Stomach (tissue), 9 donors: Measurements from ENCODE around the gene FLCN. TPM values are rescaled to one million over a fixed set of nuclear protein-coding genes. Genes with fewer than 3 reads are reported as not detected.

Source experiments
- DNase-seq, 2 donors: peaks; one replicate each; pipeline versions ENCODE4 v3.0.0 to v3.0.0-alpha.2; 2013 to 2019
- H3K27ac ChIP-seq, 5 donors: fragments of 200-600 bp in 4 of 5; sonication (generic) in 4 of 5; one replicate each; pipeline ENCODE4 v1.5.1; 2013 to 2019; ENCODE audit warnings: mild to moderate bottlenecking in 1 of 5, moderate library complexity in 1 of 5
- H3K27me3 ChIP-seq, 3 donors: fragments of 200-600 bp; sonication (generic); one replicate each; pipeline ENCODE4 v1.5.1; 2017 to 2019; ENCODE audit warnings: mixed run types in 1 of 3
- H3K36me3 ChIP-seq, 4 donors: fragments of 200-600 bp; sonication (generic); 1 replicate in 3 of 4; 2 replicates in 1 of 4; pipeline ENCODE4 v1.5.1; 2016 to 2019
- H3K4me1 ChIP-seq, 4 donors: fragments of 200-600 bp; sonication (generic); one replicate each; pipeline ENCODE4 v1.5.1; 2016 to 2019
- H3K4me3 ChIP-seq, 4 donors: fragments of 200-600 bp; sonication (generic) in 3 of 4; one replicate each; pipeline ENCODE4 v1.5.1; 2016 to 2019; ENCODE audit warnings: mild to moderate bottlenecking in 1 of 4
- H3K9me3 ChIP-seq, 4 donors: fragments of 200-600 bp; sonication (generic); one replicate each; pipeline ENCODE4 v1.5.1; 2016 to 2019
- EP300 ChIP-seq: sonication (generic); formaldehyde crosslinking; IDR thresholded peaks from one replicate; pipeline ENCODE4 v1.6.1; 2017; ENCODE audit warnings: antibody characterized with exemption
- POLR2A ChIP-seq, 4 donors: fragments of 450-650 bp; IDR thresholded peaks; one replicate each; pipeline ENCODE4 v1.6.1; 2016; ENCODE audit warnings: antibody characterized with exemption in 4 of 4, control low read depth in 2 of 4, mild to moderate bottlenecking in 1 of 4, moderate library complexity in 1 of 4
- POLR2AphosphoS5 ChIP-seq, 3 donors: sonication (generic); formaldehyde crosslinking; IDR thresholded peaks; one replicate each; pipeline ENCODE4 v1.6.1; 2016; ENCODE audit warnings: antibody characterized with exemption in 3 of 3
- WGBS, 5 donors: extraction: QIAGEN DNeasy Blood & Tissue Kit in 3 of 5; methylation state at CpG; one replicate each; pipeline versions ENCODE4 v1.1.5 to v1.1.7; 2013 to 2018; 5-methylcytosine and 5-hydroxymethylcytosine counted together
- intact Hi-C: fragments of 100-400 bp; cut with DNase I; formaldehyde crosslinking; loops from one replicate; pipeline ENCODE4 v1.15.1; 2023; ENCODE audit warnings: low total_unique reads
- polyA plus RNA-seq, 3 donors: library from polyadenylated mRNA; stranded (reverse); fragments of 200-250 nt; gene quantifications; one replicate each; pipeline ENCODE4 v1.2.3, GENCODE V29; 2013
- total RNA-seq, 5 donors: library from RNA; depleted of rRNA; stranded (reverse); fragments of >200 nt; gene quantifications; one replicate each; pipeline versions ENCODE4 v1.1.0 to v1.2.3, GENCODE V29; 2014 to 2016
- TF ChIP-seq, protein P1 (sequence below), 7 experiments: fragments of 450-650 bp in 4 of 7; fragments of 200-600 bp in 3 of 7; sonication (generic) in 3 of 7; IDR thresholded peaks; one replicate each; pipeline ENCODE4 v1.5.1; 2016 to 2019; ENCODE audit warnings: antibody characterized with exemption in 7 of 7, control low read depth in 2 of 7, mild to moderate bottlenecking in 1 of 7
- donor health status: healthy with polysubstance abuse.
- donor health status: Bipolar disorder and iron deficiency.
- donor health status: healthy.

FLCN gene
- total and polyA plus RNA-seq, 8 donors: 6.9 to 378 (median 41.9) TPM

DNA sequence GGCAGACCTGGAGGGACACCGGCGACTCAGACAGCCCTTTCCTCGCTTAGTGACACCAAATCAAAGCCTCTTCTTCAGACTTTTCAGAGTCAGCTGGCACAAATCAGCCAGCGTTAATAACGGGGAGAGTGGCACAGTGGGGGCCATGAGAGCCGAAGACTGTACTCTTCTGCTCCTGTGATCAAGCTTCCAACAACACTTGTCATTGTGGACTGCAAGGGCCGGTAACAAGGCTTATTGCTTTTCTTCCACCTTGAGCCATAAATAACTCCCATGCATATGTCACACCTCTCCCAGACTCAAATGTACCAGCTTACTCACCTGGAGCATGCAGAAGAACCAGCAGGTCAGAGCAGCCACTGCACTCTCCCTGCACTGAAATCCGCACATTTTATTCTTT lies 12.8 kb downstream of the FLCN start:
- TF ChIP-seq, protein P1, sequence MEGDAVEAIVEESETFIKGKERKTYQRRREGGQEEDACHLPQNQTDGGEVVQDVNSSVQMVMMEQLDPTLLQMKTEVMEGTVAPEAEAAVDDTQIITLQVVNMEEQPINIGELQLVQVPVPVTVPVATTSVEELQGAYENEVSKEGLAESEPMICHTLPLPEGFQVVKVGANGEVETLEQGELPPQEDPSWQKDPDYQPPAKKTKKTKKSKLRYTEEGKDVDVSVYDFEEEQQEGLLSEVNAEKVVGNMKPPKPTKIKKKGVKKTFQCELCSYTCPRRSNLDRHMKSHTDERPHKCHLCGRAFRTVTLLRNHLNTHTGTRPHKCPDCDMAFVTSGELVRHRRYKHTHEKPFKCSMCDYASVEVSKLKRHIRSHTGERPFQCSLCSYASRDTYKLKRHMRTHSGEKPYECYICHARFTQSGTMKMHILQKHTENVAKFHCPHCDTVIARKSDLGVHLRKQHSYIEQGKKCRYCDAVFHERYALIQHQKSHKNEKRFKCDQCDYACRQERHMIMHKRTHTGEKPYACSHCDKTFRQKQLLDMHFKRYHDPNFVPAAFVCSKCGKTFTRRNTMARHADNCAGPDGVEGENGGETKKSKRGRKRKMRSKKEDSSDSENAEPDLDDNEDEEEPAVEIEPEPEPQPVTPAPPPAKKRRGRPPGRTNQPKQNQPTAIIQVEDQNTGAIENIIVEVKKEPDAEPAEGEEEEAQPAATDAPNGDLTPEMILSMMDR (IDR thresholded peaks at IDR 0.05): no peak
- TF ChIP-seq EP300 (no peak), POLR2A (IDR thresholded peaks at IDR 0.05) (no peak), POLR2AphosphoS5 (IDR thresholded peaks at IDR 0.05) (no peak)
- WGBS, 5 donors: 81 to 93% (median 90%) methylated on average over 8 of the region's 8 CpGs
- intact Hi-C loops: no loop called here

DNA sequence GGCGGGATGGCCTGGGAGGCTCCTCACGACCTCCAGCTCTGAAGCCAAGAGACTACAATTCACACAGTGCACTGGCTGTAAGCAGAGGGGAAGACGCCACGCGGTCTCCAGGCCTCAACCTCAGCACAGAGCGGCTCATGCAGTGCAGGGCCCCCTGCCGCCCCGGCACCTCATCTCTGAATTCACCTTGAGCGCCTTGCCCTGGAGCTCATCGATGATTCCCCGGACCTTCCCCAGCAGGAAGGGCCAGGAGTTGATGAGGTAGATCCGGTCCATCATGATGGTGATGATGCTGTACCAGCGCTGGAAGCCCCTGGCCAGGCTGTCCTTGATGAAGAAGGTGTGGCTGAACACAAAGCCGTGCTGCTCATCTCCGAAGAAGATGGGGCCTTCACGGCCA lies 13.2 kb downstream of the FLCN start:
- WGBS, 5 donors: 94 to 97% (median 96%) methylated on average over 15 to 16 of the region's 16 CpGs
- no peak for DNase-seq
- TF ChIP-seq POLR2A (IDR thresholded peaks at IDR 0.05) (no peak), POLR2AphosphoS5 (IDR thresholded peaks at IDR 0.05) (no peak), EP300 (no peak)
- TF ChIP-seq, protein P1 (IDR thresholded peaks at IDR 0.05): no peak

More for the DNA sequence above, 12.8 kb downstream of the FLCN start:
- Histone ChIP-seq H3K9me3 (no peaks in the 10 kb centered on the region), H3K4me1 (peaks cover 3 to 14% (median 8%) of the 10 kb centered on the region in 4 donors), H3K27me3 (no peaks in the 10 kb centered on the region), H3K4me3 (no peak overlapping the region), H3K27ac (no peak overlapping the region), H3K36me3 (peaks cover 91 to 100% (median 100%) of the 10 kb centered on the region in 4 donors)
- DNase-seq: no peak

DNA sequence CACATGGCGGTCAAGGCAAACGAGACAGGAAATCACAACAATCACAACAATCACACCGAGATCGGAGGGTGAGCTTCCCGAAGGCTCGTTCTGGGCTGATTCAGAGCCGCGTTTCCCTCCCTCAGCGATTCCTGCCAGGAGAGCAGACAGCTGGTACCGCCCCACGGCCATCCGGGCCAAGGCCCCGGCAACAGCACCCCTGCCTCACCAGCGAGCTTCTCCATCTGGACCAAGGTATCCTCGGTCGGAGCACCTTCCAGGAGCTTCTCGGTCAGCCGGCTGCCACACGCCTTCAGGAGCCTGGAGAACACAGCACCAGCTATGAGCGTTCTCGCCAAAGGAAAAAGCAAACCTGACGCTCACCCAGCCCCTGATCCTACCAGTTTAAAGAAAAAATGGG lies 15.6 kb downstream of the FLCN start:
- 81 to 97% (median 95%) methylated on average over 12 to 22 of the region's 22 CpGs for whole genome bisulfite sequencing, 5 donors
- TF ChIP-seq POLR2AphosphoS5 (IDR thresholded peaks at IDR 0.05): no peak
- TF ChIP-seq EP300: no peak
- TF ChIP-seq, protein P1 (IDR thresholded peaks at IDR 0.05): no peak
- TF ChIP-seq POLR2A (IDR thresholded peaks at IDR 0.05): no peak
- Histone ChIP-seq H3K9me3 (no peaks in the 10 kb centered on the region), H3K4me3 (no peak overlapping the region), H3K27me3 (no peaks in the 10 kb centered on the region), H3K4me1 (no peaks in the 10 kb centered on the region), H3K36me3 (peaks cover 90 to 100% (median 100%) of the 10 kb centered on the region in 4 donors), H3K27ac (no peak overlapping the region)
- DNase-seq: no peak
- intact Hi-C loops: no loop called here

More for the DNA sequence above, 13.2 kb downstream of the FLCN start:
- Histone ChIP-seq H3K4me3 (no peak overlapping the region), H3K36me3 (peaks cover 95 to 100% (median 100%) of the 10 kb centered on the region in 4 donors), H3K27me3 (no peaks in the 10 kb centered on the region), H3K4me1 (peaks cover 0 to 11% (median 6%) of the 10 kb centered on the region in 4 donors), H3K9me3 (no peaks in the 10 kb centered on the region), H3K27ac (no peak overlapping the region)
- intact Hi-C loops: no loop called here

DNA sequence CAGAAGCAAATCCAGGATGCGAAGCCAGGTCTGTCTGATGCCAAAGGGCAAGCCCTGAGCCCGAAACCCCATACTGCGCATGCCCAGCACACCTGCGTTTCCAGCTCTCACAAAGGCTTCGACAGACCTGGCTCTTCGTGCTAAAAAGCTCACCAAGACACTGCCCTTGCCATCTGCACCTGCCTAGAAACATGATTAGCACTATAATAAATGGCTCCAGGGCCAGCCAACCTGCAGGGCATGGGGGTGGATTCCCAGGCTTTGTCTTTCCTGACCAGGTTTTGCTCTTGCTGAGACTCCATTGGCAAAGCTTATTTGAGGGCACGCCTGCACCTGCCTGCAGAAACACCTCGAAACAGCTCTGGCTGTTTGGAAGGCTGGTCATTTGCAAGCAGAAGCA lies 16.4 kb downstream of the FLCN start:
- Histone ChIP-seq H3K27ac (no peak overlapping the region), H3K9me3 (no peaks in the 10 kb centered on the region), H3K4me3 (no peak overlapping the region), H3K27me3 (no peaks in the 10 kb centered on the region), H3K36me3 (peaks cover 90 to 100% (median 100%) of the 10 kb centered on the region in 4 donors), H3K4me1 (no peaks in the 10 kb centered on the region)
- TF ChIP-seq POLR2A (IDR thresholded peaks at IDR 0.05) (no peak), POLR2AphosphoS5 (IDR thresholded peaks at IDR 0.05) (no peak), EP300 (no peak)
- TF ChIP-seq, protein P1 (IDR thresholded peaks at IDR 0.05): no peak
- intact Hi-C loops: no loop called here
- 90 to 97% (median 94%) methylated on average over 8 of the region's 8 CpGs for WGBS, 5 donors
- DNase-seq: no peak
